GM21737 (cell line): ENCODE results near the gene ADAM10.

Experiments used
- ATAC-seq: cut with Tn5 transposase; IDR thresholded peaks from one replicate; pipeline ENCODE4 v1.9.1; 2021; ENCODE audit warnings: mild to moderate bottlenecking, moderate library complexity; ENCODE audit not compliant: unreplicated experiment

The ADAM10 gene

GRCh38 chr15:58684036-58684710, 65.3 kb downstream of the ADAM10 start:
- no peak for ATAC-seq

DNA sequence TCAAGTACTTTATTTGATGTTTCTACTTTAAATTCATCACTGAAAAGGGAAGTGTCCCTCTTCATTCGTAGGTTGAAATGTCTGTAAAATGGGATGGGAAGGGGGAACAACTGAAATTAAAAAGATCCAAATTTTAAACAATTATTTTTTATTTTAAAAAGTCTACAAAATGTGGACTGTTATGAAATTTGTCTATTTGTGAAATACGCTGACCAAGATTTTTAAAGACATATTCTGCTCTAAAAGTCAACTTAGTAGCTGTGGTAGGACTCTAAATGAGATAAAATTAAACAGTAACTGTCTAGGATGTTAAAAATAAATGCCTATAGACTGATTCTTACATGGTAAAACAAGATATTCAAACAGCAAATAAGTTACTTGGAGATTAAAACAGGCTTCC, 67.3 kb downstream of the ADAM10 start:
- no peak for ATAC-seq

DNA sequence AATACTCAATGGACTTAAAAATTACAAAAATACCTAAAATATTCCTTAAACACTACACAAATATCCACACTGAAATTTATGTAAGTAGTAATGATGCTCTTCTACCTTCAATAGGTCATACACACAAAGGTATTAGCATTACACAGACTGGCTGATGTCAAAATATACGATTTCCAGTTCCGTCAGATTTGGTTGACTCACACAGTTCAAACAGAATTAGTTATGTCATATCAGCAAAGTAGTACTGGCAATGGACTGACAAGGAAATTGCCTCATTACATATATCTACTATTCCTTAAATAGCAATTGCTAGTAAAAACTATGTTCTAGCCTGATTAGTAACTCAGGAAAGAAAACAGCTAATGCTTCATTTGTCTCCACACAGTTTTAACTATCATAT, 70.8 kb downstream of the ADAM10 start:
- ATAC-seq = no peak

DNA sequence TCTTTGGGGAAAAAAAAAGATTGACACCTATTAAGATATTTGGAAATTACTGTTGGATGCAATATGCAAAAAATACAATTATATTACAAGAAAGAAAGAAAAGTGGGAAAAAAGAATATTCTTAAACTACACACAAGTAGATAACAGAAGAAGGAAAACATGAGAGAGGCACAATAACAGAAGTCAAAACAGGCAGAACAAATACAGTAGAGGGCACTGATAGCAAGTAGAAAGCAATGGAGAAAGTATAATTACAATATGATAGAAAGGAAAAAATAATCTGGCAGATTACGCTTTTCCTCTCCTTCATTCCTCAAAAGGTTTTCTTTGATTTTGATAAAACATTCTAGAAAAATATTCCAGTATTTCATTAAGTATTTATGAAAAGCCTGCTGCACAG, 72.1 kb downstream of the ADAM10 start:
- no peak for ATAC-seq

GRCh38 chr15:58676766-58677165, 72.7 kb downstream of the ADAM10 start:
- ATAC-seq = no peak

- ATAC-seq = no peak
Observed at GRCh38 chr15:58671186-58671585, 78.3 kb downstream of the ADAM10 start.

- no peak for ATAC-seq
Observed at GRCh38 chr15:58669108-58669507, 80.4 kb downstream of the ADAM10 start.

GRCh38 chr15:58666957-58667356, 82.5 kb downstream of the ADAM10 start:
- no peak for ATAC-seq

DNA sequence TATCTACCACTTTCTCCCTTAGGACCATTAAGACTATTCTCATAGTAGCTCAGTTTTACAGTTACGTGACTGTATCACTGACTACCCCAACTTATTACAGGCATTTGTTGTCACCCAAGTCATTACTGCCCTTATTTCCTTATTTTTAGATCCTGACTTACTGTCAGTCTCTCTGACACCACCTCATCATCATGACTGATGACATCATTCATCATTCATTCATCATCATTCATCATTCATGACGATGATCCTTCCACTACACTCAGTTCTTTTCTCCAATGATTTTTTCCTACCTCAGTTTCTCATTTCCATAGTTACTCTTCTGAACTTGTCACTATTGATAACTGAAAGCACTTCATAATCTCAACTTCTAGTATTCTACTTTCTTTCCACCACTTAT, 83.8 kb downstream of the ADAM10 start:
- ATAC-seq = no peak

DNA sequence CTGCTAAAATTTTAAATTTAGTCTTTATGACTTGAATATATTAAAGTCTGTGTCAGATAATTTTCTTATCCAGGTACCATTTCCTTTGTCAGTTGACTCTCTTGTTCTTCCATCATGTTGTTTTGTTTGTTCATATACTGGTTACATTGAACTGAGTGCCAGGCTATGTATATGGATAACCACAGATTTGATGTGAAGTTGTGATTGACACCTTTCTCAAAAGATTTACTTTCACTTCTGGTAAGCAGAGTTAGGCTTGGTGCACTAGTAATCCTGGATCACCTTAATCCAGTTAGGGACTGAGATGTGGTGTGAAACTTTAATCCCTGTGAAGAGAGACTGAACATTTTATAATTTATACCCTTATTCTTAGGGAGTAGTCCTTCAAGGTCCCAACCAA, 99.4 kb downstream of the ADAM10 start:
- no peak for ATAC-seq

DNA sequence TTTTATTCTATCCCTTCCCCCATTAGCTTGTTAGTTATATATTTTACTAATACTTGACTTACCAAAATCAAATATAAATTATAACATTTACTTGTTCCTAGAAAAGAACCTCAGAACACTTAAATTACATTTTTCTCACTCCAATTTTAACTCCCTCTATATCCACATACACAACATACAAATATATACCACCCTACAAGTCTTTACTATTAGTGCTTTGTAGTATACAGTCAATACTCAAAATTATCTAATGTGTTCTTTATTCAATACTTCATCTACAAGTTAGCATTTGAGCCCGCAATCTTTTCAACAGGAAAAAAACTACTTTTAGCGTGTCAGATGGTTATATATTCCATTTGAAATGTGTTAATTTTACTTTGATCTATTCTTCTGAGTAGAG, 100.3 kb downstream of the ADAM10 start:
- ATAC-seq = no peak

GRCh38 chr15:58643996-58644395, 105.5 kb downstream of the ADAM10 start:
- no peak for ATAC-seq

GRCh38 chr15:58641660-58642059, 107.8 kb downstream of the ADAM10 start:
- no peak for ATAC-seq

DNA sequence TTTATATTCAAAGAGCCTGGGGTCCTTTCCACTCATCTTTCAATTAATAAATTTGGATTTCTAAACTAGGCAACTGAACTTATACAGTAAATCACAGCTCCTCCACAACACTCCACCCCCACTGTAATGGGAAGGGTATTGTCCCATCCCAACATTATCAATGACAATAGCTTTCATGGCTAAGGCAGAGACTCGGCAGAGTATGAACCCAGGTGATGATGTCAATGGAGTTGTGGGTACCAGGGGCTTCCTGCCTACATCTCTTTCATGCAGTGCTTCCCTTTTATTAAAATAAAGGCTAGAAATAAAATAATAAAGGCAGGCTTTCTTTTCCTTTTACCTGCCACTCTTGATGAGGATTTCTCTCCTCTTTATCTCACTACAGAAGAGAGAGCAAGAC, 109.5 kb downstream of the ADAM10 start:
- ATAC-seq = no peak

DNA sequence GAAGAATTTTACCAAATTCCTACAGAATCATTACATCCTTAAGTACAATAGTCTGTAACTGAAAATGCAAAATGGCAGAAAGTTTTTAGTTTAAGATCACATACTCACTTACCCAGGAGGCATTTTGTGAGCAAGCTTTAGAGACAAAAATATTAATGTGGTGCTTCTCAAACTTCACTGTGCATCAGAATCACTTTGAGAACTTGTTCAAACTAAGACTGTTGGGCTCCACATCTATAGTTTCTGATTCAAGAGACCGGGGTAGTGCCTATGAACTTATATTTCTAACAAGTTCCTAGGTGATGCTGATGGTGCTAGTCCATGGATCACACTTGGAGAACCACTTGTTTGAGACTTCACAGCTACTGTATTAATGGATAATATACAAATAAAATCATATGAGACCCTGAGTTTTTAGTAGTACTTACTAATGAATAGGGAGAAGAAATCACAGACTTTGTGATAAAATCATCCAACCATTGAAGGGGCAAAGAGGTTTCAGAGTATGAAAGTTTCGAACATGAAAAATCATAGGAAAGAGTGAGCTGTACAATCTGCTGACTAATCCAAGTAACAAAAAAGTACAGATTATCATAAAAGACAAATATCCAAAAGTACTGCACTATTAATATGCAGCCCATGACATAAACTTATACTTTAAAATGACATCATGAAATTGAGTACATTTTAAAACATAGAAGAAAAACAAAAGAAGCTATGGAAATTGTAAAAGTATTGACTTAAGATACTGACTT, 110.3 kb downstream of the ADAM10 start:
- no peak for ATAC-seq

GRCh38 chr15:58632789-58633188, 116.7 kb downstream of the ADAM10 start:
- ATAC-seq = no peak

- no peak for ATAC-seq
Observed at GRCh38 chr15:58631319-58631718, 118.2 kb downstream of the ADAM10 start.

- no peak for ATAC-seq
Observed at GRCh38 chr15:58629625-58630024, 119.9 kb downstream of the ADAM10 start.

- ATAC-seq = no peak
Observed at GRCh38 chr15:58628206-58628947, 121.1 kb downstream of the ADAM10 start.

- no peak for ATAC-seq
Observed at GRCh38 chr15:58627701-58628100, 121.8 kb downstream of the ADAM10 start.

GRCh38 chr15:58627046-58627445, 122.5 kb downstream of the ADAM10 start:
- ATAC-seq = no peak

DNA sequence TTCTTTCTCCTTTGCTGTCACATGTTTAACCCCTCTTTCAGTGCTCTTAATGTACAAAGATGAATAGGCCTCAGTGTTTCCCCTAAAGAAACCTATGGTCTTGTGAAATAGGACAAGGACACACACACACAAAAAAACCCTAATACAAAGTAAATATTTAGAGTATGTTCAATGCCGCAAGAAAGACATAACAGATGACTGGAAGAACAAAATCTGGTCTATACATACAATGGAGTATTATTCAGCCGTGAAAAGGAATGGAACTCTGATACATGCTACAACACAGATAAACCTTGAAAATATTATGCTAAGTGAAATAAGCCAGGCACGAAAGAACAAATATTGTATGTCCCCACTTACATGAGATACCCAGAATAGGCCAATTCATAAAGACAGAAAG, 123.1 kb downstream of the ADAM10 start:
- ATAC-seq = no peak
